Epithelial cell of prostate (primary cell): ENCODE measurements around the gene RFX4.
A peak's percentile ranks its signal among the peaks of the same experiment; 100 is the strongest.

ENCODE experiments used
- DNase-seq: peaks from one replicate; pipeline ENCODE4 v3.0.0-alpha.2; 2011; ENCODE audit warnings: low read depth, low spot score
- H3K27ac ChIP-seq: fragments of 450-650 bp; 2 replicates; pipeline ENCODE4 v1.5.1; 2017; ENCODE audit warnings: mild to moderate bottlenecking

Gene RFX4

GRCh38 chr12:106645074-106645421, 62.2 kb downstream of the RFX4 start:
- DNase-seq, result peak; percentile 12
- H3K27ac ChIP-seq, result no peak overlapping the region

DNA sequence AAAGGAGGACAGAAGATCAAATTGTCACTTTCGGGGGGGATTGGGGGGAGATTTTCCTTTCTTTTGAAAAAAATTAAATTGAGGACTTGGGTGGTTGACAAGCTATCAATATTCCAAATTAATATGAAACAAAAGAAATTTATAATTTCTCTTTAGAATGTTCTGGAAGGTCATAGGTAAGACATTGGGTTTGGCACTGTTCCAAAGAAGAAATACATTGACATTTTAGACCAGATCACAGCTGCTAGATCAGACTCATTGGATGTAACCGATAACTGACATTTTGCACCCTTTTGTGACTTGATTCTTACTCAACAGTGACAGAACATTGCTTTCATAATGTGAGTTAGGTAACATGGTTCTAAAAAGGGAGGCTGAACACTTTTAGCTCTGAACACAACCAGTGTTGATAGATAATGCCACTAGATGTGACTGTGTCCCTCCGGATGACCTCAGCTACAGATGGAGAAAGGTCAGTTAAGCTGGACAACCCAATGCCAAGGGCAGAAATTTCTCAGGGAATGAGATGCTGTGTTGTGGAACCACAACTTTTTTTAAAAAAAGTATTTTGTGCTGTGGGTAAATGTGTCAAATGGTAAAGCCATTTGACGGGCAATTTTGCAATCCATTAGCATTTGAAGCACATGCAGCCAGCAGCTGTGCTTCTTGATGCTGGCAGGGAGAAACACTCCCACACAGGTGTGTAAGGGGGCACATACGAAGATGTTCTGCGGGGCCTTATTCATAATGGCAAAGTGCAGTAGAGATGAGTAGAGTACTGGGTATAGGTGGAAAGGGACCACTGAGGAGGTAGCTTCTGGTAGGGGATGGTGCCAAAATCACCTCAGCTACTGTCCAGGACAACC, 62.9 kb downstream of the RFX4 start:
- no peak overlapping the region for H3K27ac ChIP-seq

GRCh38 chr12:106646472-106646871, 63.7 kb downstream of the RFX4 start:
- DNase-seq, result no peak
- H3K27ac ChIP-seq, result no peak overlapping the region

More for the DNA sequence above, 62.9 kb downstream of the RFX4 start:
- DNase-seq, result no peak

DNA sequence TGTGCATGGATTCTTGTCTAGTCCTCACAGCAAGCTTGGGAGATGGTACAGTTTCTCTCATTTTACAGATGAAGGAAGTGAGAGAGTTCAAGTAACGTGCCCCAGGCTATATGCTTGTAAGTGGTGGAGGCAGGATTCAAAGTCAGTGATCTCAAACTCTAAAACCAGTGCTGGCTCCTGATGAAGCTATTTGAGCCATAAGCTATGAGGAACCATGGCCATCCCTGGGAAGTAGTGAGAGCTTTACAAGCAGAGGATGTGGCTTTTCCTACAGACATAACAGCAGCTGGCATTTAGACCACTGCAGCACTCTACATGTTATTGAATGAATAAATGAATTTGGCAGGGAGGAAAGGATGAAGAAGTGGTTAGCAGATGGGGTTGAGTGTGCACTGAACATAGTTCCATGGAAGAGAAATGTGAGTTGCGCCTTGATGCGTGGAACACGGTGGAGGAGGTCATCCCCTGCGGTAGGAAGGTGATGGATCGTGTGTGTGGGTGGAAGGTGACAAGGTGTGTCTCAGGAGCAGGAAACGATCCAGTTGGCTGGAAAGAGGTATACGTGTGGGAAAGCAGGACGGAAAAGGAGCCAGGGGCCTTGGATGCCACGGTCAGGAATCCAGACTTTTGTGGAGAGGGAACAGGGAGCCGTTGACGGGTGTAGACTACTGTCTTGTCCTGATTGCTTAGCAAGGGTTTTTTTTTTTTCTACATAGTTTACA, 65.2 kb downstream of the RFX4 start:
- H3K27ac ChIP-seq, result no peak overlapping the region
- DNase-seq, result no peak

- no peak overlapping the region for H3K27ac ChIP-seq
- no peak for DNase-seq
Measured at GRCh38 chr12:106648736-106649135, 65.9 kb downstream of the RFX4 start.

DNA sequence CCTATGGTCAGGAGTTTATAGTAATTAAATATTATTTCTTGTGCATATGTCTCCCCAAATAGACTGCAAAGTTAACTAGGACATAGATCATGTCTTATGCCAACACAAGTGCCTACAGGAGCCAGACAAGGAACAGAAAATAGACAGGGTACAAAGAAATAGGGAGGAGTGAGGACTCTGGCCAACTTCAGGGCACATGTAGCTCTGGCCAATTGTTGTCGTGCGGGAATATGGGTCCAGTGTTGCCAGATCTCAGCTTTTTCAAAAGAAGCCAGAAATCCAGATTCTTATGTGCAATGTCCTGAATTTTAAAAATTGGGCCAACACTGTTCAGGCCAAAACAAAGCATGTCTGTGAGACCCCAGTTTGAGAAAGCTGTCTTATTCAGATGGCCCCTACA, 68.7 kb downstream of the RFX4 start:
- no peak overlapping the region for H3K27ac ChIP-seq
- no peak for DNase-seq

DNA sequence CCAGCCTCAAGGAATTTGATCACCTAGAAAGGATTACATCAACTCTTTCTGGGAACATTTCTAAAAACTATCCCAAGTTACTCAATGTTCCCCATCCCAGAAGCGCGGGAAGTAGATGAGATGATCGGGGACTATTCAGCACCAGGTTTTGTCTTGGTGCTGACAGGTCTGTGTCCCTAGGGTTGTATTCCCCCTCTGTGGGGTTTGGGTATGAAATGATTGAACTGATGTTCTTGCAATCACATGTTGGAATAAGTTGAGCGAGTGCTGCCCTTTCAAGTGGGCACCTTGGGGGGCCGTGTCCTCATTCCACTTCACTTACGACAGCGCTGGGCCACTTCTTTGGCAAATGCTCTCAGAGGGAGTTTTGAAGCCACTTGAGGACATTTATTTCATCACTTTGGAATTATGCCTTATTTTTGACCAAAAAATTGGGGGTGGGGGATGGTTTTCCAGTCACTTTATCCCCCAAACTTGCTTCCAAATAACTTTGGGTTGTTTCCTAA, 69.8 kb downstream of the RFX4 start:
- DNase-seq, result no peak
- no peak overlapping the region for H3K27ac ChIP-seq

DNA sequence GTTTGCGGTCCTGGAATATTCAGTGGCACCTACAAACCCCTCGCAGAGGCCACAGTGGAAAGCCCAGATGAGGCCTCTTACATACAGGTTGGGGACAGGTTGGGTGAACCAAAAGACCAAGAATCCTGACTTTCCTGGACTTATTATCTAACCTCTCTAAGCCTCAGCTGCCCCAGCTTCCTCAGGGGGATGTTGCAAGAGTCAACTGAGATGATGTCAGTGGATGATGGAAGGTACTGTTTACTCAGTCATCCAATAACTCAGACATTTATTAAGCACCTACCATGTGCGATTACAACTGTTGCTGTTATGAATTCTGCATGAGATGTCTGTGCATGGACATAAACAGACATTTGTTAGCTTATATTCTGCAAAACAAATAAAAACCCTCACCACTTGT, 72.8 kb downstream of the RFX4 start:
- DNase-seq, result no peak
- no peak overlapping the region for H3K27ac ChIP-seq

GRCh38 chr12:106657488-106657887, 74.7 kb downstream of the RFX4 start:
- DNase-seq, result no peak
- H3K27ac ChIP-seq, result no peak overlapping the region

GRCh38 chr12:106663385-106663784, 80.6 kb downstream of the RFX4 start:
- no peak for DNase-seq
- H3K27ac ChIP-seq, result no peak overlapping the region

DNA sequence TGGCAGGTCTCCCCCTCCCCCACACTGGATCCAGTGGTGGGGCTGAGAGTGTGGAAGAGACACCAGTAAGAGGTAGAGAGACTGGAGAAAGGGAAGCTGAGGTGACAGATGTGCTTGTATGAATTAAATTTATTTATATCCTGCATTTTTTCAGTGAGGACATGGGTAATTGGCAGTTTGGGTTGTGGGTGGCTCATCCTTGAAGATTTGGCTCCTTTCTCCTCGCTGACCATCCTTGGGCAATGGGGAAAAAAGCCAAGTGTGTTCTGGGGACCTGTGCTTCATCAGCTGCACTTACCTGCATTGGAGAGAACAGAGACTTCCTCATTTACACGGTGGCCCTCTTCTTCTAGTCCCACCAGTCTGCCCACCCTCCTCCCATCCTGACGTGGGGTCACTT, 86.4 kb downstream of the RFX4 start:
- DNase-seq, result no peak
- H3K27ac ChIP-seq, result no peak overlapping the region

DNA sequence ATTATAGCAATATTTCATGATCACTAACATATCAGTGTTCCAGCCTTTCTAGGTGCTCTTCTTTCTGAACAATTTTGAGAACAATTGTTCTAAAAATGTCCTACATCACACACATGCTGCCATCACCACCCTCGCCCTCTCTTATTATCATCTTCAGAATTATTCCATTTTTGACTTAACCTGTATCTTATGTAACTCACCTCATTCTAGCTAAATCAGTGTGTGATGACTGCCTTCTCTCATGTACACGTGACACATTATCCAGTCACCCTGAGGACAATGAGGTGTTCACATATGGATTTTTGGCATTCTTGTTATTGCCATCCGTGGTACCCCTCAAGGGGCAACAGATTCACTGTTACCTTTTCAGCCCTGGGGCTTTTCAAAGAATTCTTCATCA, 87.3 kb downstream of the RFX4 start:
- H3K27ac ChIP-seq, result no peak overlapping the region
- no peak for DNase-seq

DNA sequence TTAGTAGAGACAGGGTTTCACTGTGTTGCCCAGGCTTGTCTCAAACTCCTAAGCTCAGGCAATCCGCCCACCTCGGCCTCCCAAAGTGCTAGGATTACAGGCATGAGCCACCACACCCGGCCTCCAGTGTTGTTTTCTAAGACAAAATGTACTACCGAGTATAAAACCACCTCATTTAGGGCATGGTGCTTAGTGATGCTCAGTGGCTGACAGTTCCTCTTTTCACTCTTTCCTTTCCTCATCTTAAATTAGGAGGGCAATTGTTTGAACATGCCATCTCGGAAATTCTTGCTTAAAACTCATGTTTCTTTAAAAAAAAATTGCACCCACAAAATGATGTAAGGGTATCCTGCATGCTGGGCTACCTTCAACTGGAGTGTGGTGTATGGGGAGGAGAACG, 89.0 kb downstream of the RFX4 start:
- no peak for DNase-seq
- H3K27ac ChIP-seq, result no peak overlapping the region

GRCh38 chr12:106672314-106673025, 89.7 kb downstream of the RFX4 start:
- no peak overlapping the region for H3K27ac ChIP-seq
- no peak for DNase-seq

- no peak overlapping the region for H3K27ac ChIP-seq
- no peak for DNase-seq
Measured at GRCh38 chr12:106673141-106673540, 90.3 kb downstream of the RFX4 start.

DNA sequence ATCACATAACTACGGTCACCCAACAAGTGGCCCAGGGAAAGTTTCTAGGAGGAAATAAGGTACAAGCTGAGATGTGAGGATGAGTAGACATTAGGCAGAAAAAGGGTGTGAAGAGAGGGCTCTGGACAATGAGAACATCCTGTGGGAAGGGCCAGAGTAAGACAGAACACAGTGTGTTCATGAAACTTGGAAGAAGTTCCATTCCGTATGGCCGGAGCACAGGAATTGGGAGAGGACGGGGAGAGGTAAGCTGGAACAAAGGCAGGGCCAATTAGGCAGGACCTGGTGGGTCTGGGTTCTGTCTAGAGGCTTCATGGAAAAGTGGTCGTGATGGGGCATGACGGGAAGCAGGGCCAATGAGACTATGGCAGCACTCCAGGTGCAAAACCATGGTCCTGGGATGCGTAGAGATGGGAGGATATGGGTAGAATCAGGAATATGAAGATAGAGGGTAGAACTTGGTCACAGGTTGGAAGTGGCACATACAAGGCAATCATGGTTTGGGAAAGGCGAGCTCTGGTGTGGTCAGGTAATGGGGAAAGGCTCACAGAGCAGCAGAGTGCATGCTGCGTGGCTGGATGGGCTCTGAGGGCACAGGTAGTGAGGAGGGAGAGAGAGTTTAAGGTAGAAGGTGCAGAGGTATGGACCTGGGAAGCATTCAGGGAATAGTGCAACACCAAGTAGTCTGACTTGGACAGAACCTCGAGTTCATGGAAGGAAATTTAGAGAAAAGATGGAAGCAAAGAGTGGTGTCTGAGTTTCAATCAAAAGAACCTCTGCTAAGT, 93.0 kb downstream of the RFX4 start:
- H3K27ac ChIP-seq, result no peak overlapping the region
- no peak for DNase-seq

GRCh38 chr12:106679574-106679973, 96.8 kb downstream of the RFX4 start:
- no peak for DNase-seq
- no peak overlapping the region for H3K27ac ChIP-seq

DNA sequence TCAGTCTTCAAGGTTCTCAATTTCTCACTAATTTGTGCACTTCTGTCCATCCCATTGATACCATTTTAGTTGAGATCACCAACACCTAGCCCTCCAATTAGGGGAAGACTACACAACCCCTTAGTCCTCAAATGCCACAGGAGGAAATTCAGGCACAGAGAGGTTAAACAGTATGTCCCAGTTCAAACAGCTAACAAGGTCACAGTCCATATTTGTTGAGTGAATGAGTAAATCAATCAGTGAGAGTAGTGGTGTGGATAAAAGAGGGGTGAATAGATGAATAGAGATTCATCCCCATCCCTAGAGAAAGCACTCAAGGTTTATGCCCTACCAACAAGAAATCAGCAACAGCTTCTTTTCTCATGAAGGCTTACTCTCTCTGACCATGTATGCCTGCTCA, 97.5 kb downstream of the RFX4 start:
- no peak for DNase-seq

DNA sequence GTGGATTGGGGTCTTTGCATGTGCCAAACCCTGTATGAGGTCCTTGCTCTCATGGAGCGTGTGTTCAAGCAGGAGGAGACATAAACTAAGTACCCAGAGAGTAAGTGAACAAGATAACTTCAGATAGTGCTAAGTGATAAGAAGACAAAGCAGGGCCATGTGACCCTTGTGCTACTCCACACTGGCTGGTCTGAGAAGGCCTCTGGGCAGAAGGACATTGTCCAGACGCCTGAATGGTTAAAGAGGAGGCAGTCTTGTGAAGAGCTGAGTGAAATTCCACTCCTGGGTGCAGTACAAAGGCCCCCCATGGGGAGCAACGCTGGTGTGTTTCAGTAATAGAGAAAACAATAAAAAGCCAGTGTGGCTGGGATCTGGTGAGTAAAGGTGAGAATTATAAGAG, 98.4 kb downstream of the RFX4 start:
- no peak overlapping the region for H3K27ac ChIP-seq
- no peak for DNase-seq

More for the DNA sequence above, 97.5 kb downstream of the RFX4 start:
- H3K27ac ChIP-seq, result no peak overlapping the region

GRCh38 chr12:106682594-106683234, 99.9 kb downstream of the RFX4 start:
- no peak for DNase-seq

More at GRCh38 chr12:106682594-106683234, 99.9 kb downstream of the RFX4 start:
- H3K27ac ChIP-seq, result no peak overlapping the region
